Stomach smooth muscle (tissue), 2 donors: Measurements from ENCODE around the gene NPFFR1.
"Not testable (repeated sequence)": the region's sequence is repeated elsewhere in the genome, so short reads cannot be mapped to it uniquely, and the experiment has no call there.

Source experiments
- H3K27ac ChIP-seq: one replicate; pipeline ENCODE4 v1.7.0; 2013; ENCODE audit warnings: mild to moderate bottlenecking, low read length, inconsistent platforms
- H3K27me3 ChIP-seq, 2 donors: one replicate each; pipeline ENCODE4 v1.7.0; 2013; ENCODE audit warnings: low read length in 2 of 2; ENCODE audit not compliant: insufficient read depth in 2 of 2, control insufficient read depth in 1 of 2
- H3K36me3 ChIP-seq, 2 donors: one replicate each; pipeline ENCODE4 v1.7.0; 2013; ENCODE audit warnings: low read length in 2 of 2; ENCODE audit not compliant: control insufficient read depth in 2 of 2, insufficient read depth in 2 of 2
- H3K4me1 ChIP-seq: one replicate; pipeline ENCODE4 v1.7.0; 2013; ENCODE audit warnings: low read length; ENCODE audit not compliant: control insufficient read depth, insufficient read depth
- H3K4me3 ChIP-seq, 2 donors: one replicate each; pipeline ENCODE4 v1.7.0; 2013; ENCODE audit warnings: low read length in 2 of 2
- H3K9ac ChIP-seq, 2 donors: one replicate each; pipeline ENCODE4 v1.7.0; 2013; ENCODE audit warnings: low read length in 2 of 2, mild to moderate bottlenecking in 1 of 2
- H3K9me3 ChIP-seq, 2 donors: one replicate each; pipeline ENCODE4 v1.7.0; 2013; ENCODE audit warnings: low read length in 2 of 2; ENCODE audit not compliant: control insufficient read depth in 2 of 2
- donor health status: healthy.
- donor health status: Pancreatic carcinoma.

The NPFFR1 gene

DNA sequence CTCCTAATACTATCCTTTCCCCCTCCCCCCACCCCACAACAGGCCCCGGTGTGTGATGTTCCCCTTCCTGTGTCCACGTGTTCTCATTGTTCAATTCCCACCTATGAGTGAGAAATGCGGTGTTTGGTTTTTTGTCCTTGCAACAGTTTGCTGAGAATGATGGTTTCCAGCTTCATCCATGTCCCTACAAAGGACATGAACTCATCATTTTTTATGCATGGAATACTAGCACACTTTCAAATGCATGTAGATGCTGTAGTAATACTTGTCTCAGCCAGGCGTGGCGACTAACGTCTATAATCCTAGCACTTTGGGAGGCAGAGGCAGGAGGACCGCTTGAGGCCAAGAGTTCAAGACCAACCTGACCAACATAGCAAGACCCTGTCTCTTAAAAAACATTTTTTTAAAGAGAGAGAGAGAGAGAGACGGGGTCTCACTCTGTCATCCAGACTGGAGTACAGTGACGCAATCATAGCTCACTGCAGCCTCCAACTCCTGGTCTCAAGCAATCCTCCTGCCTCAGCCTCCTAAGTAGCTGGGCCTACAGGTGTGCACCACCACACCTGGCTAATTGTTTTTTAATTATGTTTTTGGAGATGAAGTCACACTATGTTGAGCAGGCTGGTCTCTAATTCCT is 60.9 kb downstream of the NPFFR1 start:
- not testable (repeated sequence) for H3K4me1 ChIP-seq, H3K27me3 ChIP-seq, H3K9me3 ChIP-seq, H3K9ac ChIP-seq, H3K36me3 ChIP-seq, H3K27ac ChIP-seq, H3K4me3 ChIP-seq

DNA sequence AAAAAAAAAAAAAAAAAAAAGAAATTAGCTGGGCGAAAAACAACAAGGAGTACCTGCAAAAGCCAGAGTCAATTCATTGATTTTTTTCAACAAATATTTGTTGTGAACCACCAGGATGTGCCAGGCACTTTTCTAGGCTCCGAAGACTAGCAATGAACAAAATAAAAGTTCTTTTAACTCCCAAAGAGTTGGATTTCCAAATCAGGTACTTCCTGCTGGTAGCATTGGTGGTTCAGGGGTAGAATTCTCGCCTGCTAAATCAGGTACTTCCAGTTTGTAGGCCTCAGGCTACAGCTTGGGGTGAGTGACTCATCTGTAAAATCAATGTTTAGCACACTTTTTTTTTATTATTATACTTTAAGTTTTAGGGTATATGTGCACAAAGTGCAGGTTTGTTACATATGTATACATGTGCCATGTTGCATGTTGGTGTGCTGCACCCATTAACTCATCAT is 61.4 kb downstream of the NPFFR1 start:
- Histone ChIP-seq H3K4me3 (no peak overlapping the region), H3K9me3 (no peaks in the 10 kb centered on the region), H3K27ac (no peak overlapping the region), H3K27me3 (no peaks in the 10 kb centered on the region), H3K4me1 (no peaks in the 10 kb centered on the region), H3K9ac (no peak overlapping the region), H3K36me3 (no peaks in the 10 kb centered on the region)

DNA sequence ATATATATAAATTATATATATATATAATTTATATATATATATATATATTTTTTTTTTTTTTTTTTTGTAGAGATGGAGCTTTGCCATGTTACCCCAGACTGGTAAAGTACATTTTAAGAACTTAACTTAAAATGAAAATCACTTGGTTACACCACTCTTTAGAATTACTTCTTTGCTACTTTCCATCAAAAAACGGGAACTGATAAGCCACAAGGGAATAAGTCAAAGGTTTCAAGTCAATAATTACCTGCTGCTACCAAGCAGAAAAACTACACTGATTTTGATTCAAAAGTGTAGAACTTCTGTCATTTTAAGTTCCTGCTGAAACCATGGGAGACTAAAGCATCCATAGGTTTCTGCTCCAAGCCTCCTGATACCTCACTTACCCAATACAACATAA is 62.8 kb downstream of the NPFFR1 start:
- no peak overlapping the region for H3K27ac ChIP-seq
- no peak overlapping the region for H3K4me3 ChIP-seq
- H3K9me3 ChIP-seq: no peaks in the 10 kb centered on the region
- H3K9ac ChIP-seq: peak overlapping the region in 1 of 2 donors; percentile 5
- H3K36me3 ChIP-seq: no peaks in the 10 kb centered on the region
- no peaks in the 10 kb centered on the region for H3K4me1 ChIP-seq
- H3K27me3 ChIP-seq: no peaks in the 10 kb centered on the region

DNA sequence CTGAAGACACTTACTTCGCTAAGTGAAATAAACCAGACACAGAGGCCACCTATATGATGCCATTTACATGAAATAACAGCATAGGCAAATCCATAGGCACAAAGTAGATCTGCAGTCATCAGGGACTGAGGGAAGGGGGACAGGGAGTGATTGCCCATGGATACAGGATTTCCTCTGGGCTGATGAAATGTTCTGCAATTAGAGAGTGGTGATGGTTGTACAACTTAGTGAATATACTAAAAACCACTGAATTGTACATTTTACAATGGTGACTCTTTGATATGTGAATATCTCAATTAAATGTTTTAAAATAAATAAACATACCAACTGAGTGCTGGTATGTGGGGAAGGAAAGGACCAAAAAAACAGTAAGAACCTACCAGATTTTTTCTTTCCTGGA is 70.9 kb downstream of the NPFFR1 start:
- no peaks in the 10 kb centered on the region for H3K9me3 ChIP-seq
- H3K27me3 ChIP-seq: no peaks in the 10 kb centered on the region
- H3K4me3 ChIP-seq: no peak overlapping the region
- no peak overlapping the region for H3K27ac ChIP-seq
- no peak overlapping the region for H3K9ac ChIP-seq
- H3K36me3 ChIP-seq: peaks cover 19 to 36% of the 10 kb centered on the region in 2 donors
- H3K4me1 ChIP-seq: no peaks in the 10 kb centered on the region

DNA sequence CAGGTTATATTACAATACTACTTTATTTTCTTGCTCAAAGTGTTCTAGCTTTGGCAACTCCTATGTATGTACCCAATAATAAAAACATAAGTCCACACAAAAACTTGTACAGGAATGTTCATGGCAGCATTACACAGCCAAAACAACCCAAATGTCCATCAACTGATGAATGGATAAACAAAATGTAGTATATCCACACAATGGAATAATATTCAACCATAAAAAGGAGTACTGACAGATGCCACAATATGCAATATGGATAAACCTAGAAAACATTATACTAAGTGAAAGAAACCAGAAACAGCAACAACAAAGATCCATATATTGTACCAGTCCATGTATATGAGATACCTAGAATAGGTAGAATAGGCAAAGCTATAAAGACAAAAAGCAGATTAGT is 71.5 kb downstream of the NPFFR1 start:
- Histone ChIP-seq H3K27ac (no peak overlapping the region), H3K27me3 (no peaks in the 10 kb centered on the region), H3K4me1 (no peaks in the 10 kb centered on the region), H3K36me3 (peaks cover 19 to 36% of the 10 kb centered on the region in 2 donors), H3K9ac (no peak overlapping the region), H3K4me3 (no peak overlapping the region), H3K9me3 (no peaks in the 10 kb centered on the region)

DNA sequence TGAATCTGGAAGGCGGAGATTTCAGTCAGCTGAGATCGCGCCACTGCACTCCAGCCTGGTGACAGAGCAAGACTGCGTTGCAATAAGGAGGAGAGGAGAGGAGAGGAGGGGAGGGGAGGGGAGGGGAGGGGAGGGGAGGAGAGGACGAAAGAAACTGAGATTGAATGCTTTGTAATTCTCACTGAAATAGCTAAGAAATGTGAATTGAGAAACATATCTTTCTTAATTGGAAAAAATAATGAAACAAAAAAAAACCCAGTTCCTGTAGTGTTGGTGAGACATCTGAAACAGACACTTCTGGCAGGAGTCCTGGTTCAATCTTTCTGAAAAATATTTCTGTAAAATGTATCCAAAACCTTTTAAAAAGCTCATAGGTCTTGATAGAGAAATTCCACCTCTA is 77.0 kb downstream of the NPFFR1 start:
- peaks cover 23 to 41% of the 10 kb centered on the region in 2 donors for H3K36me3 ChIP-seq
- no peaks in the 10 kb centered on the region for H3K4me1 ChIP-seq

DNA sequence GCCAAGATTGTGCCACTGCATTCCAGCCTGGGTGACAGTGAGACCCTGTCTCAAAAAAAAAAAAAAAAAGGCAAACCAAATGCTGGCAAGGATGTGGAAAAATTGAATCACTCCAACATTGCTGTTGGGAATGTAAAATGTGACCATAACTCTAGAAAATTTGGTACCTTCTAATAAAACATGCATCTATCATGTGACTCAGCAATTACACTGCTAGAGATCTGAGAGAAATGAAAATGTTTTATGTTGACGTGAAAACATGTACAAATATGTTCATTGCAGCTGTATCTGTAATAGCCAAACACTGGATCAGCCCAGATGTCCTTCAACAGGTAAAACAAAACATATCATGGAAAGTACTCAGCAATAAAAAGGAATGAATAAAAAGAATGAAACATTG is 82.7 kb downstream of the NPFFR1 start:
- no peaks in the 10 kb centered on the region for H3K4me1 ChIP-seq
- no peak overlapping the region for H3K9ac ChIP-seq
- no peak overlapping the region for H3K27ac ChIP-seq
- peaks cover 0 to 7% of the 10 kb centered on the region in 2 donors for H3K9me3 ChIP-seq
- no peak overlapping the region for H3K4me3 ChIP-seq
- H3K36me3 ChIP-seq: peaks cover 26 to 37% of the 10 kb centered on the region in 2 donors
- H3K27me3 ChIP-seq: no peaks in the 10 kb centered on the region

More for the DNA sequence above, 77.0 kb downstream of the NPFFR1 start:
- Histone ChIP-seq H3K27ac (no peak overlapping the region), H3K9me3 (no peaks in the 10 kb centered on the region), H3K9ac (no peak overlapping the region), H3K27me3 (no peaks in the 10 kb centered on the region), H3K4me3 (no peak overlapping the region)

DNA sequence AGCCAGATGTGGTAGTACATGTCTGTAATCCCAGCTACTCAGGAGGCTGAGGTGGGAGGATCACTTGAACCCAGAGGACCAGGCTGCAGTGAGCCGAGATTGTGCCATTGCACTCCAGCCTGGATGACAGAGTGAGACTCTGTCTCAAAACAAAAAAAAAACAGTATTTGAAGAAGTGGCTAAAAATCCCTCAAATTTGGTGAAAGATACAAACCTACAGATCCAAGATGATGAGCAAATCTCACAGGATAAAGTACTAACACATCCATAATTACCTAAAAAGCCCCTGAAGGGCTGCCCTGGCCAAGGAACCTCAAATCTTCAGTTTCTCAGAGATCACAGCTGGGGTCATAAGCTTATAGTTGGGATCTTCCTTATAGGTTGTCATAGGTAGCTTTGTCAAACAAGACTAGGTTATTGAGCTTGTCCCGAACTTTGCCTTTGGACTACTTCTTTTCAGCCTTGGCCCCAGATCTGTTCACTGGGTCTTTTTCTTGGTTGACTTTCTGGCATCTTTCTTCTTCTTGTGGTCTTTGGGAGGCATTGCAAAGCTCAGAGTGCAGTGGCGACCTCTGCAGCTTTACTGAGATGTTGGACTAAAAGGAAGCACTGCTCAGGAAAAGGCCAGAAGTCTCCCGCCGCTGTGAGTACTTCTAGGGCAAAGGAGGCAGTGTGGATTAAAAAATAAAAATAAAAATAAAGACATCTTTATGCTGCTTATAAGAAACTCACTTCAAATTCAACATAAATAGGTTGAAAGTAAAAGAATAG is 84.9 kb downstream of the NPFFR1 start:
- no peaks in the 10 kb centered on the region for H3K4me1 ChIP-seq
- H3K27me3 ChIP-seq: no peaks in the 10 kb centered on the region
- H3K27ac ChIP-seq: no peak overlapping the region
- H3K9ac ChIP-seq: no peak overlapping the region
- peaks cover 22 to 26% of the 10 kb centered on the region in 2 donors for H3K36me3 ChIP-seq
- no peak overlapping the region for H3K4me3 ChIP-seq
- peaks cover 0 to 7% of the 10 kb centered on the region in 2 donors for H3K9me3 ChIP-seq
